Measurements from ENCODE around the gene HPS3.
"Not testable (repeated sequence)": the region's sequence is repeated elsewhere in the genome, so short reads cannot be mapped to it uniquely, and the experiment has no call there.

Gene HPS3

GRCh38 chr3:149180057-149180573, 50.7 kb downstream of the HPS3 start:
- Histone ChIP-seq H3K9me3 (ENCODE audit: low read length) (peaks cover 8% of the 10 kb centered on the region), H2AFZ (ENCODE audit: low read depth, low read length) (no peak overlapping the region), H3K27me3 (ENCODE audit: insufficient read depth, low read length) (no peaks in the 10 kb centered on the region), H3K4me1 (ENCODE audit: insufficient read depth, low read length) (peaks cover 4% of the 10 kb centered on the region), H3K36me3 (ENCODE audit: insufficient read depth, low read length) (peaks cover 12% of the 10 kb centered on the region), H3K4me3 (ENCODE audit: low read length) (no peak overlapping the region)

- H3K4me1 ChIP-seq (ENCODE audit: insufficient read depth, low read length): peaks cover 14% of the 10 kb centered on the region
- H3K36me3 ChIP-seq (ENCODE audit: insufficient read depth, low read length): peaks cover 12% of the 10 kb centered on the region
- no peak overlapping the region for H3K4me3 ChIP-seq (ENCODE audit: low read length)
- no peak overlapping the region for H2AFZ ChIP-seq (ENCODE audit: low read depth, low read length)
- peaks cover 8% of the 10 kb centered on the region for H3K9me3 ChIP-seq (ENCODE audit: low read length)
- H3K27me3 ChIP-seq (ENCODE audit: insufficient read depth, low read length): no peaks in the 10 kb centered on the region
Measured at GRCh38 chr3:149181182-149181581, 51.7 kb downstream of the HPS3 start.

- Histone ChIP-seq H2AFZ (ENCODE audit: low read depth, low read length) (no peak overlapping the region), H3K4me3 (ENCODE audit: low read length) (peak overlapping the region; percentile 37), H3K4me1 (ENCODE audit: insufficient read depth, low read length) (peaks cover 37% of the 10 kb centered on the region), H3K36me3 (ENCODE audit: insufficient read depth, low read length) (no peaks in the 10 kb centered on the region), H3K27me3 (ENCODE audit: insufficient read depth, low read length) (no peaks in the 10 kb centered on the region), H3K9me3 (ENCODE audit: low read length) (no peaks in the 10 kb centered on the region)
Measured at GRCh38 chr3:149186219-149186618, 56.8 kb downstream of the HPS3 start.

- Histone ChIP-seq H3K4me3 (ENCODE audit: low read length) (peak overlapping the region; percentile 37), H2AFZ (ENCODE audit: low read depth, low read length) (no peak overlapping the region), H3K36me3 (ENCODE audit: insufficient read depth, low read length) (no peaks in the 10 kb centered on the region), H3K4me1 (ENCODE audit: insufficient read depth, low read length) (peaks cover 37% of the 10 kb centered on the region), H3K27me3 (ENCODE audit: insufficient read depth, low read length) (no peaks in the 10 kb centered on the region), H3K9me3 (ENCODE audit: low read length) (no peaks in the 10 kb centered on the region)
Measured at GRCh38 chr3:149186721-149187120, 57.3 kb downstream of the HPS3 start.

GRCh38 chr3:149188494-149188893, 59.1 kb downstream of the HPS3 start:
- H3K27me3 ChIP-seq (ENCODE audit: insufficient read depth, low read length): no peaks in the 10 kb centered on the region
- H3K4me1 ChIP-seq (ENCODE audit: insufficient read depth, low read length): peaks cover 37% of the 10 kb centered on the region
- no peaks in the 10 kb centered on the region for H3K9me3 ChIP-seq (ENCODE audit: low read length)
- H3K36me3 ChIP-seq (ENCODE audit: insufficient read depth, low read length): no peaks in the 10 kb centered on the region
- no peak overlapping the region for H3K4me3 ChIP-seq (ENCODE audit: low read length)
- no peak overlapping the region for H2AFZ ChIP-seq (ENCODE audit: low read depth, low read length)

- Histone ChIP-seq H3K4me3 (ENCODE audit: low read length) (no peak overlapping the region), H3K36me3 (ENCODE audit: insufficient read depth, low read length) (no peaks in the 10 kb centered on the region), H3K4me1 (ENCODE audit: insufficient read depth, low read length) (peaks cover 9% of the 10 kb centered on the region), H2AFZ (ENCODE audit: low read depth, low read length) (no peak overlapping the region), H3K27me3 (ENCODE audit: insufficient read depth, low read length) (no peaks in the 10 kb centered on the region), H3K9me3 (ENCODE audit: low read length) (peaks cover 2% of the 10 kb centered on the region)
Measured at GRCh38 chr3:149195221-149195620, 65.8 kb downstream of the HPS3 start.

GRCh38 chr3:149196805-149197592, 67.6 kb downstream of the HPS3 start:
- H3K27me3 ChIP-seq (ENCODE audit: insufficient read depth, low read length); H3K9me3 ChIP-seq (ENCODE audit: low read length); H3K4me1 ChIP-seq (ENCODE audit: insufficient read depth, low read length); H2AFZ ChIP-seq (ENCODE audit: low read depth, low read length); H3K4me3 ChIP-seq (ENCODE audit: low read length); H3K36me3 ChIP-seq (ENCODE audit: insufficient read depth, low read length): not testable (repeated sequence)

- no peak overlapping the region for H2AFZ ChIP-seq (ENCODE audit: low read depth, low read length)
- no peaks in the 10 kb centered on the region for H3K27me3 ChIP-seq (ENCODE audit: insufficient read depth, low read length)
- H3K36me3 ChIP-seq (ENCODE audit: insufficient read depth, low read length): no peaks in the 10 kb centered on the region
- H3K4me3 ChIP-seq (ENCODE audit: low read length): no peak overlapping the region
- H3K4me1 ChIP-seq (ENCODE audit: insufficient read depth, low read length): peaks cover 9% of the 10 kb centered on the region
- H3K9me3 ChIP-seq (ENCODE audit: low read length): peaks cover 2% of the 10 kb centered on the region
Measured at GRCh38 chr3:149197669-149198068, 68.2 kb downstream of the HPS3 start.

GRCh38 chr3:149198611-149199010, 69.2 kb downstream of the HPS3 start:
- H3K9me3 ChIP-seq (ENCODE audit: low read length): peaks cover 4% of the 10 kb centered on the region
- H2AFZ ChIP-seq (ENCODE audit: low read depth, low read length): peak overlapping the region; percentile 51
- H3K4me1 ChIP-seq (ENCODE audit: insufficient read depth, low read length): peaks cover 9% of the 10 kb centered on the region
- no peaks in the 10 kb centered on the region for H3K36me3 ChIP-seq (ENCODE audit: insufficient read depth, low read length)
- no peaks in the 10 kb centered on the region for H3K27me3 ChIP-seq (ENCODE audit: insufficient read depth, low read length)
- H3K4me3 ChIP-seq (ENCODE audit: low read length): no peak overlapping the region

GRCh38 chr3:149199474-149199873, 70.0 kb downstream of the HPS3 start:
- Histone ChIP-seq H3K4me1 (ENCODE audit: insufficient read depth, low read length) (peaks cover 9% of the 10 kb centered on the region), H3K4me3 (ENCODE audit: low read length) (no peak overlapping the region), H3K27me3 (ENCODE audit: insufficient read depth, low read length) (no peaks in the 10 kb centered on the region), H2AFZ (ENCODE audit: low read depth, low read length) (no peak overlapping the region), H3K36me3 (ENCODE audit: insufficient read depth, low read length) (no peaks in the 10 kb centered on the region), H3K9me3 (ENCODE audit: low read length) (peaks cover 2% of the 10 kb centered on the region)

- no peak overlapping the region for H2AFZ ChIP-seq (ENCODE audit: low read depth, low read length)
- peaks cover 3% of the 10 kb centered on the region for H3K4me1 ChIP-seq (ENCODE audit: insufficient read depth, low read length)
- no peak overlapping the region for H3K4me3 ChIP-seq (ENCODE audit: low read length)
- H3K9me3 ChIP-seq (ENCODE audit: low read length): peaks cover 2% of the 10 kb centered on the region
- peaks cover 4% of the 10 kb centered on the region for H3K36me3 ChIP-seq (ENCODE audit: insufficient read depth, low read length)
- no peaks in the 10 kb centered on the region for H3K27me3 ChIP-seq (ENCODE audit: insufficient read depth, low read length)
Measured at GRCh38 chr3:149203758-149204157, 74.3 kb downstream of the HPS3 start.

- Histone ChIP-seq H3K4me1 (ENCODE audit: insufficient read depth, low read length) (no peaks in the 10 kb centered on the region), H3K27me3 (ENCODE audit: insufficient read depth, low read length) (no peaks in the 10 kb centered on the region), H3K9me3 (ENCODE audit: low read length) (peaks cover 2% of the 10 kb centered on the region), H3K4me3 (ENCODE audit: low read length) (no peak overlapping the region), H2AFZ (ENCODE audit: low read depth, low read length) (no peak overlapping the region), H3K36me3 (ENCODE audit: insufficient read depth, low read length) (peaks cover 4% of the 10 kb centered on the region)
Measured at GRCh38 chr3:149204390-149204991, 75.1 kb downstream of the HPS3 start.

- no peaks in the 10 kb centered on the region for H3K4me1 ChIP-seq (ENCODE audit: insufficient read depth, low read length)
- no peaks in the 10 kb centered on the region for H3K27me3 ChIP-seq (ENCODE audit: insufficient read depth, low read length)
- H3K4me3 ChIP-seq (ENCODE audit: low read length): no peak overlapping the region
Measured at GRCh38 chr3:149207475-149207874, 78.0 kb downstream of the HPS3 start.

More at GRCh38 chr3:149207475-149207874, 78.0 kb downstream of the HPS3 start:
- no peak overlapping the region for H2AFZ ChIP-seq (ENCODE audit: low read depth, low read length)
- peaks cover 2% of the 10 kb centered on the region for H3K9me3 ChIP-seq (ENCODE audit: low read length)
- H3K36me3 ChIP-seq (ENCODE audit: insufficient read depth, low read length): peaks cover 4% of the 10 kb centered on the region
